D721Med (cell line): Measurements from ENCODE around the gene FASTKD3.
"Not testable (repeated sequence)": the region's sequence is repeated elsewhere in the genome, so short reads cannot be mapped to it uniquely, and the experiment has no call there.

Experiments
- DNase-seq: peaks from one replicate; pipeline ENCODE4 v3.0.0; 2011; ENCODE audit warnings: low spot score; ENCODE audit not compliant: insufficient read length
- FAIRE-seq: peaks from 2 replicates; lab custom pipeline; 2011; peaks lifted over from hg19 to GRCh38; lab: Jason Lieb, UNC
- CTCF ChIP-seq: IDR thresholded peaks from 2 replicates; pipeline ENCODE4 v1.5.1; 2012; ENCODE audit warnings: mild to moderate bottlenecking, control low read depth; ENCODE audit not compliant: insufficient read depth; ENCODE audit errors: missing control alignments

Gene FASTKD3, protein sequence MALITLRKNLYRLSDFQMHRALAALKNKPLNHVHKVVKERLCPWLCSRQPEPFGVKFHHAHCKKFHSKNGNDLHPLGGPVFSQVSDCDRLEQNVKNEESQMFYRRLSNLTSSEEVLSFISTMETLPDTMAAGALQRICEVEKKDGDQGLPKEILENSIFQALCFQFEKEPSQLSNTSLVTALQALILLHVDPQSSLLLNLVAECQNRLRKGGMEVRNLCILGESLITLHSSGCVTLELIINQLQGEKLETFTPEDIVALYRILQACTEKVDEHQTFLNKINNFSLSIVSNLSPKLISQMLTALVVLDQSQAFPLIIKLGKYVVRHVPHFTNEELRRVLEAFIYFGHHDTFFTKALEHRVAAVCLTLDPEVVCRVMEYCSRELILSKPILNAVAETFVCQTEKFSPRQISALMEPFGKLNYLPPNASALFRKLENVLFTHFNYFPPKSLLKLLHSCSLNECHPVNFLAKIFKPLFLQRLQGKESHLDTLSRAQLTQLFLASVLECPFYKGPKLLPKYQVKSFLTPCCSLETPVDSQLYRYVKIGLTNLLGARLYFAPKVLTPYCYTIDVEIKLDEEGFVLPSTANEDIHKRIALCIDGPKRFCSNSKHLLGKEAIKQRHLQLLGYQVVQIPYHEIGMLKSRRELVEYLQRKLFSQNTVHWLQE

GRCh38 chr5:7868773-7869473, at the start of gene FASTKD3, which contains the start of gene MTRR:
FASTKD3 (minus strand) TSS chr5:7869031; CDS start chr5:7868083, 948 bp downstream.
MTRR (plus strand) TSS chr5:7869148; CDS start chr5:7870795, 1,647 bp downstream.
- no peak for FAIRE-seq
- TF ChIP-seq CTCF, result no peak
- DNase-seq, result peak; percentile 69

GRCh38 chr5:7917130-7918123, 48.6 kb upstream of the FASTKD3 start:
- no peak for FAIRE-seq
- TF ChIP-seq CTCF, result no peak

DNA sequence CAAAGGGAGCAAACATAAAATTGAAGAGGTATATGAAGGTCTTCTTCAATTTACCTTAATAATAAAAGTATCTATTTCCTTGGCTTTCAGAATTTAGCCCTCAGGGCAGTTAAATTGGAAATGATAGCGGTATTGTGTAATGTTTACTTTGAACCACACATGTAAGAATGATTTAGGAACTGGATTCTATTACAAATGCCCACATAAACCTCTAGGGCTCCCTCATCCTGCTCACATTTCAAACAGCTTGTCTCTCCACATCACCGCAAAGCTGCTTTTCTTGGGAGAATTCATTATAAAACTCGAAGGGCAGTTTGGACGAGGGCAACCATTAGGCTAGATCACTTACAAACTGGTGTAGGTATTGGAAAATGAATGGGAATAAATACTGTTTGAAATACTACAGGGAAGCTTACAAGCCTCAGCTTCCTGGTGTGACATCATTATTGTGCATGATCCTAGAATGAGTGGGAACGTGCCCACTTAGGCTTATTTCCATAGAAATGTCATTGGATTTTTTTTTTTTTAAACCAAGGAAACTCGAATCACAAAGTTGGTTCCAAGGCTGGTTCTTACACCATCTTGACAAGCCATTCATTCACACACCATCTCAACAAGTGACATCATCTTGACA, 47.5 kb upstream of the FASTKD3 start:
- FAIRE-seq, result no peak
- TF ChIP-seq CTCF, result no peak

More at GRCh38 chr5:7917130-7918123, 48.6 kb upstream of the FASTKD3 start:
- no peak for DNase-seq

DNA sequence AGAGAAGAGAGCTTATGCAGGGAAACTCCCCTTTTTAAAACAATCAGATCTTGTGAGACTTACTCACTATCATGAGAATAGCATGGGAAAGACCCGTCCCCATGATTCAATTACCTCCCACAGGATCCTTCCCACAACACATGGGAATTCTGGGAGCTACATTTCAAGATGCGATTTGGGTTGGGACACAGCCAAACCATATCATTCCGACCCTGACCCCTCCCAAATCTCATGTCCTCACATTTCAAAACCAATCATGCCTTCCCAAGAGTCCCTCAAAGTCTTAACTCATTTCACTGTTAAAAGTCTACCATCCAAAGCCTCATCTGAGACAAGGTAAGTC, 42.6 kb upstream of the FASTKD3 start:
- not testable (repeated sequence) for DNase-seq, FAIRE-seq

More for the DNA sequence above, 47.5 kb upstream of the FASTKD3 start:
- no peak for DNase-seq

GRCh38 chr5:7910738-7911428, 42.1 kb upstream of the FASTKD3 start:
- no peak for FAIRE-seq
- no peak for TF ChIP-seq CTCF
- no peak for DNase-seq

GRCh38 chr5:7908317-7908716, 39.5 kb upstream of the FASTKD3 start:
- DNase-seq, result no peak
- FAIRE-seq, result no peak
- no peak for TF ChIP-seq CTCF
